HepG2 (cell line): ENCODE results near the gene PAM16. TPM values are rescaled to one million over a fixed set of nuclear protein-coding genes. Genes with fewer than 3 reads are reported as not detected.

Experiments used
- ARID2 ChIP-seq: sonication (generic); formaldehyde crosslinking; IDR thresholded peaks from 2 replicates; pipeline ENCODE4 v1.8.1; 2022; ENCODE audit warnings: mild to moderate bottlenecking, missing genetic modification reagents, borderline replicate concordance
- BCL6 ChIP-seq: IDR thresholded peaks from 2 replicates; pipeline ENCODE4 v1.6.1; 2016; ENCODE audit warnings: missing genetic modification reagents, missing compliant biosample characterization
- CENPBD1 ChIP-seq: sonication (generic); formaldehyde crosslinking; IDR thresholded peaks from 2 replicates; pipeline ENCODE4 v1.8.0; 2022; ENCODE audit warnings: missing genetic modification reagents, low read depth, mild to moderate bottlenecking, borderline replicate concordance
- FOXM1 ChIP-seq: sonication (generic); formaldehyde crosslinking; IDR thresholded peaks from 2 replicates; pipeline ENCODE4 v1.5.0; 2020; ENCODE audit warnings: missing genetic modification reagents
- HOXA7 ChIP-seq: sonication (generic); formaldehyde crosslinking; IDR thresholded peaks from 2 replicates; pipeline ENCODE4 v1.8.1; 2022; ENCODE audit warnings: mild to moderate bottlenecking, missing genetic modification reagents, moderate library complexity
- MAFK ChIP-seq, 2 experiments: IDR thresholded peaks in 1 of 2; conservative IDR thresholded peaks in 1 of 2; 2 replicates each; pipeline ENCODE4 v1.6.1; 2011; ENCODE audit warnings: improper control_type of control experiment in 2 of 2, low read length in 2 of 2
- MIER2 ChIP-seq: IDR thresholded peaks from 2 replicates; pipeline ENCODE4 v1.6.1; 2016; ENCODE audit warnings: missing biosample characterization, missing genetic modification reagents
- PTBP1 ChIP-seq: fragments of 200-400 bp; formaldehyde crosslinking; IDR thresholded peaks from 2 replicates; pipeline ENCODE4 v1.6.1; 2018; ENCODE audit warnings: low read length, low read depth; ENCODE audit not compliant: poor library complexity, severe bottlenecking
- SATB2 ChIP-seq: sonication (generic); formaldehyde crosslinking; IDR thresholded peaks from 2 replicates; pipeline ENCODE4 v1.5.0; 2020; ENCODE audit warnings: missing genetic modification reagents
- ZNF205 ChIP-seq: IDR thresholded peaks from 2 replicates; pipeline ENCODE4 v1.6.1; 2018; ENCODE audit warnings: missing biosample characterization, missing genetic modification reagents
- ZNF235 ChIP-seq: sonication (generic); formaldehyde crosslinking; IDR thresholded peaks from 2 replicates; pipeline ENCODE4 v1.8.1; 2023; ENCODE audit warnings: mild to moderate bottlenecking, missing genetic modification reagents, borderline replicate concordance
- ZNF510 ChIP-seq: sonication (generic); formaldehyde crosslinking; IDR thresholded peaks from 2 replicates; pipeline ENCODE4 v1.4.0; 2020; ENCODE audit warnings: low read depth, mild to moderate bottlenecking, missing genetic modification reagents
- ZNF646 ChIP-seq: sonication (generic); formaldehyde crosslinking; IDR thresholded peaks from 2 replicates; pipeline ENCODE4 v1.9.0; 2021; ENCODE audit warnings: mild to moderate bottlenecking, missing genetic modification reagents
- ZNF784 ChIP-seq: sonication (generic); formaldehyde crosslinking; IDR thresholded peaks from 2 replicates; pipeline ENCODE4 v1.5.1; 2020; ENCODE audit warnings: missing genetic modification reagents, mild to moderate bottlenecking, borderline replicate concordance
- polyA plus RNA-seq, 8 experiments: library from polyadenylated mRNA; depleted of rRNA in 3 of 8; stranded (reverse) in 7 of 8; unstranded in 1 of 8; fragments of >200 nt; fragmentation: Illumina TruSeq in 4 of 8; extraction: Trizol in 4 of 8; gene quantifications; 2 replicates each; pipeline versions ENCODE4 v1.2.1 to v1.2.3, GENCODE V29; 2011 to 2016; ENCODE audit warnings: low read depth in 4 of 8, missing spikeins in 1 of 8, mixed read lengths in 1 of 8; ENCODE audit not compliant: insufficient read depth in 1 of 8
- total RNA-seq, 5 experiments: library from RNA; depleted of rRNA; stranded (reverse); fragments of >200 nt; fragmentation: Illumina TruSeq; extraction: Trizol; gene quantifications; 2 replicates each; pipeline ENCODE4 v1.2.3, GENCODE V29; 2016; ENCODE audit warnings: low read depth in 1 of 5
- TF ChIP-seq, protein P1 (sequence below): sonication (generic); formaldehyde crosslinking; IDR thresholded peaks from 2 replicates; pipeline ENCODE4 v1.4.0; 2020; ENCODE audit warnings: missing genetic modification reagents

PAM16 gene
- total and polyA plus RNA-seq, 2 of the 13 experiments (the other 11 are each of a cell fraction or from before 2014, with no cell fraction given): 51.5 to 51.8 TPM

- TF ChIP-seq ZNF510 (CRISPR knock-in tag) (no peak), HOXA7 (CRISPR knock-in tag) (no peak), PTBP1 (no peak), ARID2 (CRISPR knock-in tag) (no peak), ZNF784 (no peak), BCL6 (CRISPR knock-in tag) (no peak), MAFK (conservative IDR thresholded peaks at IDR 0.05 in 1 of 2, IDR thresholded peaks at IDR 0.05 in 1 of 2; ENCODE audit: low read length in 2 of 2) (no peak), ZNF235 (CRISPR knock-in tag) (no peak), MIER2 (CRISPR knock-in tag) (no peak), ZNF646 (CRISPR knock-in tag) (no peak), FOXM1 (no peak), SATB2 (no peak), CENPBD1 (CRISPR knock-in tag) (no peak), ZNF205 (no peak)
- TF ChIP-seq, protein P1, sequence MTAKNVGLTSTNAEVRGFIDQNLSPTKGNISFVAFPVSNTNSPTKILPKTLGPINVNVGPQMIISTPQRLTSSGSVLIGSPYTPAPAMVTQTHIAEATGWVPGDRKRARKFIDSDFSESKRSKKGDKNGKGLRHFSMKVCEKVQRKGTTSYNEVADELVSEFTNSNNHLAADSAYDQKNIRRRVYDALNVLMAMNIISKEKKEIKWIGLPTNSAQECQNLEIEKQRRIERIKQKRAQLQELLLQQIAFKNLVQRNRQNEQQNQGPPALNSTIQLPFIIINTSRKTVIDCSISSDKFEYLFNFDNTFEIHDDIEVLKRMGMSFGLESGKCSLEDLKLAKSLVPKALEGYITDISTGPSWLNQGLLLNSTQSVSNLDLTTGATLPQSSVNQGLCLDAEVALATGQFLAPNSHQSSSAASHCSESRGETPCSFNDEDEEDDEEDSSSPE (CRISPR knock-in tag): no peak
Measured at GRCh38 chr16:4317532-4318450, 33.3 kb downstream of the PAM16 start (continued).
